HG03108 (cell line): ENCODE measurements around the gene FPR1.

Experiments used
- ATAC-seq: cut with Tn5 transposase; IDR thresholded peaks from one replicate; pipeline ENCODE4 v1.9.1; 2021; ENCODE audit warnings: moderate library complexity; ENCODE audit not compliant: unreplicated experiment

FPR1 gene

DNA sequence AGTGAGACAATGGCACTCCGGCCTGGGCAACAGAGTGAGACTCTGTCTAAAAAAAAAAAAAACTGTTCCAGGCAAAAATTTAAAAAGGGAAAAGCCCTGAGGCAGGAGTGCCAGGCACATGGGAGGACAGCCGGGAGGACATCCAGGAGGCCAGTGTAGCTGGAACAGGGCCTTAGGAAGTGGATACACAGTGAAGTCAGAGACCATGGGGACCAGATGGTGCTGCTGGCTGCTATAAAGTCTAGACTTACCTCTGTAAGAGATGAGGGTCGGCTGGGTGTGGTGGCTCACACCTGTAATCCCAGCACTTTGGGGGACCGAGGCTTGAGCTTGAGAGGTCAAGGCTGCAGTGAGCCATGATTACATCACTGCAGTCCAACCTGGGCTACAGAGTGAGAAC lies 42.9 kb downstream of the FPR1 start:
- ATAC-seq = no peak

GRCh38 chr19:51706885-51707284 lies 44.8 kb downstream of the FPR1 start:
- ATAC-seq = no peak

GRCh38 chr19:51706296-51706695 lies 45.4 kb downstream of the FPR1 start:
- no peak for ATAC-seq

GRCh38 chr19:51704626-51705025 lies 47.1 kb downstream of the FPR1 start:
- no peak for ATAC-seq

GRCh38 chr19:51703575-51704515 lies 47.8 kb downstream of the FPR1 start:
- peak; percentile 86 for ATAC-seq

DNA sequence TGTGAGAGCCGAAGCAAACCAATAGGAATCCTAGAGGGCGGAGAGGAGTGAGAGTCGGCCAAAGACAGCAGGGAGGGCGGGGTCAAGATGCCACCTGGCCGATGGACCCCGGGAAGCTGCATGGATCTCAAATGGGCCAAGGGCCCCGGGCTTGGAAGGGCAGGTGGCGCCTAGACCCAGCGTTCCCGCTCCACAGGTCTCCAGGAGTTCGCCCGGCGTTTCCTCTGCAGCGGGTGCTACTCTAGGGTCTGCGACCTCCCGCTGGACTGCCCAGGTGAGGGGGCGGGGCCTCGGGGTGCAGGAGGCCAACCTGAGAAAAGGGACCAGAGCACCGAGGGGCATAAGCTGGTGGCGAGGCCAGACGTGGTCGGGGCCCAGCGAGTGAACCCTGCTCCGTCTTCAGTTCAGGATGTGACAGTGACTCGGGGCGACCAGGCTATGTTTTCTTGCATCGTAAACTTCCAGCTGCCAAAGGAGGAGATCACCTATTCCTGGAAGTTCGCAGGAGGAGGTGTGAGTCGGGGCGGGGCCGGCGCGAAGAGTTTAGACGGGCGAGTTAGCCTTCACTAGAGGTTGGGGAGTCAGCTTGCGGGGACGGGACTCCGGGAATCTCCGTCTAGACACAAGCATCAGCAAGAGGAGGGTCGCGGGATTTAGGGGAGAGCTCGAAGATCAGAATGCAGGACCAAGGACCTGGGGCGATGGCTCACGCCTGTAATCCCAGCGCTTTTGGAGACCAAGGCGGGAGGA lies 48.7 kb downstream of the FPR1 start:
- ATAC-seq = no peak

DNA sequence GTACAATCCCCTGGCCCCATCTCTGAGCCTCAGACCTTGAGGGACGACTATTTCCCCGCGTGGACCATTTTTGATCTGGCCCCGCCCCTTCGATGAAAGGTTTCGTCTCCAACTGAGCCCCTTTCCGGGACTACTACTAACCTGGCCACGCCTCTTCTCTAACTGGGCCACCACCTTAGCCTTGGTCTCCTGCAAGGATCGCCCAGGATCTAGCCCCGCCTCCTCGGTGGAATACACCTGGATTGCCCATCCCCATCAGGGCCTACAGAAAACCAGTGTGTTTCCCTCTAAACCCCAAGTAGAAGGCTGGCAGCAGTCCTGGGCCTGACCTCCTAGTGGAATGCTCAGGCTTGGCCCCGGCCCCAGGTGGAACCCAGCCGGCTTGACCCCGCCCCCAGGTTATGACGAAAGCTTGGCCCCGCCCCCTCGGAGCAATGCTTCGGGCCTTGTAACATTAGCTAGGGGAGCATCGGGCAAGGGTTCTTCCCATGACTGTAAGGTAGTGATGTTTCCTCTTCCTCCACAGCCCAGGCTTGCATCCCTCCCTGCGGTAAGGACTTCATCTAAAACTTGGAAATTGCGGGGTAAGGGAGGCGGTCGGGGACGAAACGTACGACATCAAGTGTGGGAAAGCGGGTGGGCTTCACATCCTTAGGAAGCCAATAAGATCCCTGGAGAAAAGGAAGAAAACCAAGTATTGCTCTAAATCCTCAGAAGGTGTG lies 49.4 kb downstream of the FPR1 start:
- ATAC-seq = no peak

DNA sequence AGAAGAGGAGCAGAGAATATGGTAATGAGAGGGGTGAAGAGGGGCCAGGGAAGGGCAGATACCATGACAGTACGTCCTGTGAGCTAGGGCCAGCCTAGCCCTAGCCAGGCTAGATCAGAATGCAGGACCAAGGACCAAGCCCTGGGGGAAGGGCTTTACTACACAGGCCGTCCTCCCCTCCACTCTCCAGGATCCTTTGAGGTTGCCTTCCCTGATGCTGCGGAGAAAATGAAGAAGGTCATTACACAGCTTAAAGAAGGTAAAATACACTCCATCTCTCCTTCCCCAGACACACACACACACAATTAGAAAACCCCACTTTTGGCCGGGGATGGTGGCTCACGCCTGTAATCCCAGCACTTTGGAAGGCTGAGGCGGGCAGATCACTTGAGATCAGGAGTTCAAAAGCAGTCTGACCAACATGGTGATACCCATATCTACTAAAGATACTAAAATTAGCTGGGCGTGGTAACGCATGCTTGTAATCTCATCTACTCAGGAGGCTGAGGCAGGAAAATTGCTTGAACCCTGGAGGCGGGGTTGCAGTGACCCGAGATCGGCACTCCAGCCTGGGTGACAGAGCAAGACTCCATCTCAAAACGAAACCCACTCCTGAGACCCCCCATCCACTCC lies 50.1 kb downstream of the FPR1 start:
- ATAC-seq = no peak

- ATAC-seq = no peak
These were observed 52.5 kb downstream of the FPR1 start for GRCh38 chr19:51699170-51699569.

DNA sequence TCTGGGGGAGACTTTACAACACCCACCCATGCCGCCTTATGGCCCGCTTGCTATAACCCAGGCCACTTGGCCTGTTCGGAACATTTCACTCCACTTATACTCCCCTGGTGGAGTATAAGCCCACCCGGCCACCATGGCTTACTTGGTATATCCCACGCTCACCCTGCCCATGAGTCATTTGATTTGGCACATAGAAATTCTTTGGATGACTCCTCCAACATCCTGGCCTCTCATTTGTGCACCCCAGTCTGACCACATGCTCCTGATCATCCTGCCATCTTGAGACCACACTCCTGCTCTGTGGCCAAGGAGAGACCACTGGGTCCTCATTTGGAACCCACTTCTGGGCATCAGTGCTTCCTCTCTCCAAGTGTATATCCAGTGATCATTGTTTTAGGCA lies 53.4 kb downstream of the FPR1 start:
- ATAC-seq = no peak

DNA sequence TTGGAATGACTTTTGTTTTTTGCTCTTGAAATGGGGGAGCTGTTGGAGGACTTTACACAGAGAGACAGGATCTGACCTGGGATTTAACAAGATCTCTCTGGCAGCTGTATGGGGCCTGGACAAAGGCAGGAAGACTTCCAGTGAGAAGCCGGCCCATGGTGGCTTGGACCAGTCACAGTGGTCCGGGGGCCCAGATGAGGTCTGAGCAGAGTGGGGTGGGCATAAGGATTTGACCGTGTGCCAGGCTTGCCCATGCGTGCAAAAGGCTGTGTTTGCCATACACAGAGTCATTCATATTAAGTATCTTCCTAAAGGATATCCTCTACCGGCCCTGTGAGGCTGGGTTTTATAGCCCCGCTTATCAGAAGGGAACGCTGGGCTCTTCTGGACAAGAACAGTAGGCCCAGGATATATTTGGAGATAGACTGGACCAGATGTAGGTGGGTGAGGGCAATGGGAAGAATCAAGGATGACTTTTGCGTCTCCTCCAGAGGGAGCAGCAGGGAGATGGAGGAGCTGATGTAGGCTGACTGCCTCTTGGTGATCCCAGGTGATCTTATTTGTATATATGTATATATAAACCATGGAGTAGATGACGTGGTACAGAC lies 54.4 kb downstream of the FPR1 start:
- no peak for ATAC-seq

- ATAC-seq = no peak
These were observed 55.1 kb downstream of the FPR1 start for GRCh38 chr19:51696606-51697005.
